Measurements from ENCODE around the gene AARS1. TPM values are rescaled to one million over a fixed set of nuclear protein-coding genes. Genes with fewer than 3 reads are reported as not detected.

The AARS1 gene
- total and polyA plus RNA-seq, 2 experiments from 2014 or later: 105 to 292 TPM

GRCh38 chr16:70295634-70296033, 6.3 kb upstream of the AARS1 start (continued):
- no peak for TF ChIP-seq REST (IDR thresholded peaks at IDR 0.05; ENCODE audit: unreplicated experiment)
- TF ChIP-seq ETS1 (IDR thresholded peaks at IDR 0.05): no peak
- TF ChIP-seq CTCF (conservative IDR thresholded peaks at IDR 0.05; ENCODE audit: low read depth in 2 of 2): no peak
- no peak for TF ChIP-seq CREB1 (CRISPR knock-in tag; IDR thresholded peaks at IDR 0.05; ENCODE audit: low read depth)
- no peak for TF ChIP-seq POLR2AphosphoS5 (IDR thresholded peaks at IDR 0.05; ENCODE audit: low read depth)
- no peak for TF ChIP-seq ZNF114 (CRISPR knock-in tag; IDR thresholded peaks at IDR 0.05)
- TF ChIP-seq JUNB (IDR thresholded peaks at IDR 0.05; ENCODE audit: unreplicated experiment): no peak

GRCh38 chr16:70294385-70295025, 5.2 kb upstream of the AARS1 start:
- H3K27me3 ChIP-seq (ENCODE audit: insufficient read depth): no peaks in the 10 kb centered on the region
- H3K4me1 ChIP-seq (ENCODE audit: insufficient read depth): peaks cover 5% of the 10 kb centered on the region
- H3K4me2 ChIP-seq: no peak overlapping the region
- H4K20me1 ChIP-seq (replicated peaks; ENCODE audit: insufficient read depth): no peaks in the 10 kb centered on the region
- ATAC-seq (peak; percentile 29), DNase-seq (ENCODE audit: low spot score) (peak; percentile 35)
- Mint-ChIP-seq H3K27me3 (ENCODE audit: insufficient read depth, low read depth, poor library complexity) (peaks cover 2% of the 10 kb centered on the region), H3K27ac (no peak overlapping the region), H3K4me3 (no peak overlapping the region), H3K36me3 (ENCODE audit: low read depth) (no peaks in the 10 kb centered on the region; the same call in 2 of the 3 replicates), H3K9me3 (no peaks in the 10 kb centered on the region), H3K4me1 (peaks cover 10% of the 10 kb centered on the region)
- H3K4me3 ChIP-seq: no peak overlapping the region
- H2AFZ ChIP-seq: peak overlapping the region; percentile 97
- H3K79me2 ChIP-seq (replicated peaks; ENCODE audit: insufficient read depth): peaks cover 11% of the 10 kb centered on the region
- no peaks in the 10 kb centered on the region for H3K36me3 ChIP-seq (ENCODE audit: insufficient read depth)
- H3F3A ChIP-seq (replicated peaks; ENCODE audit: low read depth): 0 out of 2 replicates have a peak, but pooled peaks cover 3% of the 10 kb centered on the region
- H3K9me2 ChIP-seq (ENCODE audit: insufficient read depth): no peaks in the 10 kb centered on the region
- H3K27ac ChIP-seq (ENCODE audit: low read depth): no peak overlapping the region
- TF ChIP-seq REST (IDR thresholded peaks at IDR 0.05; ENCODE audit: unreplicated experiment): no peak
- TF ChIP-seq ZNF114 (CRISPR knock-in tag; IDR thresholded peaks at IDR 0.05): no peak
- no peak for TF ChIP-seq STAT1 (IDR thresholded peaks at IDR 0.05; ENCODE audit: unreplicated experiment)
- no peak for TF ChIP-seq JUNB (IDR thresholded peaks at IDR 0.05; ENCODE audit: unreplicated experiment)
- no peak for TF ChIP-seq CREB1 (CRISPR knock-in tag; IDR thresholded peaks at IDR 0.05; ENCODE audit: low read depth)

Measured in GM23338 (cell line).